ENCODE measurements around the gene ETFA.
"Not testable (repeated sequence)": the region's sequence is repeated elsewhere in the genome, so short reads cannot be mapped to it uniquely, and the experiment has no call there.

The ETFA gene

DNA sequence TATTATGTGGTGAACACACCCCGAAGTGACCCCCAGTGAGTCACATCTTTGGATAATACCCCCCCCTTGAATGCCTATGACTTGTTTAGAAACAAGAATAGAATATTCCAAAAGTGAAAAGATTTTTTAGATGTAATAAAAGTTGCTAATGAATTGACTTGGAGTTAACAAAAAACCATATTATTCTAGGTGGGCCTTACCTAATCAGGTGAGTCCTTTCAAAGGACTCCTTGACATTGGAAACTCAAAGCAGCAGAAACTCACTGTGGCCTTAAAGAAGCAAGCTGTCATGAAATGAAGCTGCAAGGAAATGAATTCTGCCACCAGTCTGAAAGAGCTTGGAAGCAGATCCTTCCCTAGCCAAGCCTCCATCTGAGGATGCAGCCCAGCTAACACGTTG is 14.4 kb upstream of the ETFA start:
- H3K4me3 ChIP-seq (ENCODE audit: low read length), result no peak overlapping the region
- TF ChIP-seq ZNF274 (IDR thresholded peaks at IDR 0.05; ENCODE audit: low read depth, low read length), result no peak

DNA sequence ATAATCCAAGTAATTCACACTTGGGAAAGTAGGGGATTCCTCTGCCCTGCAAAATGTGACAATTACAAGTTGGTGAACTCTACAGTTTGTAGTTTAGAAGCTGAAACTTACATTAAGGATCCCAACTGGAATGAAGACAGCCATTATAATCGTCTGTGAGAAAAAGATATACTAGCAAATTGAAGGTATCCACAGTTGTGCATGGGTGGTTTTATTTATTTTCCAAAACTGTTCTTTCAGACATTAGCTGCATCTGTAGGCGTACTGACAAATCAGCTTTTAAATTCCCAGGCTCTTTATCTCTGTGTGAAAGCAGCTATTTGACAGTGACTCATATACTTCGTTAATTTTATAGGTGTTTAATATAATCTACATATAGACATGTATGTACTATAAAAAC is 12.8 kb upstream of the ETFA start:
- no peak for TF ChIP-seq ZNF274 (IDR thresholded peaks at IDR 0.05; ENCODE audit: low read depth, low read length)
- no peak overlapping the region for H3K4me3 ChIP-seq (ENCODE audit: low read length)

DNA sequence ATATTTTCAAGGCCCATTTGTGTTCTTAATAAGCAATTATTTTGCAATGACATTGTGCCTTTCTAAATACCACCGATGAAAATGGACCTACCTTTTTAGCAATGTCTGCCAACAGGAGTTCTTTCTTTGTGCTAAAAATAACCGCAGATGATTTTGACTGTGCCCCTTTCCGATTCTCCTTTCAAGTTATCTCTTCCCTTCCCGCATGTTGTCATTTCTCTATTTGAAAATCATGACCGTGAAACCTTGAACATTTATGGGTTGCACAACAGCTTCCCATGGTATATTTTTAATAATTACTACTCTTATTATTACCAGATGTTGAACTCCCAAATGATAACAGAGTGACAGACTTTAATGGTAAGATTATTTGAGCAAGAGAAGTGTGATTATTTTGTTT is 10.3 kb upstream of the ETFA start:
- H3K4me3 ChIP-seq (ENCODE audit: low read length), result no peak overlapping the region
- no peak for TF ChIP-seq ZNF274 (IDR thresholded peaks at IDR 0.05; ENCODE audit: low read depth, low read length)

GRCh38 chr15:76321171-76321570 is 9.9 kb upstream of the ETFA start:
- no peak for TF ChIP-seq ZNF274 (IDR thresholded peaks at IDR 0.05; ENCODE audit: low read depth, low read length)

GRCh38 chr15:76320012-76320411 is 8.7 kb upstream of the ETFA start:
- H3K4me3 ChIP-seq (ENCODE audit: low read length), result no peak overlapping the region
- TF ChIP-seq ZNF274 (IDR thresholded peaks at IDR 0.05; ENCODE audit: low read depth, low read length), result no peak

More at GRCh38 chr15:76321171-76321570, 9.9 kb upstream of the ETFA start:
- no peak overlapping the region for H3K4me3 ChIP-seq (ENCODE audit: low read length)

DNA sequence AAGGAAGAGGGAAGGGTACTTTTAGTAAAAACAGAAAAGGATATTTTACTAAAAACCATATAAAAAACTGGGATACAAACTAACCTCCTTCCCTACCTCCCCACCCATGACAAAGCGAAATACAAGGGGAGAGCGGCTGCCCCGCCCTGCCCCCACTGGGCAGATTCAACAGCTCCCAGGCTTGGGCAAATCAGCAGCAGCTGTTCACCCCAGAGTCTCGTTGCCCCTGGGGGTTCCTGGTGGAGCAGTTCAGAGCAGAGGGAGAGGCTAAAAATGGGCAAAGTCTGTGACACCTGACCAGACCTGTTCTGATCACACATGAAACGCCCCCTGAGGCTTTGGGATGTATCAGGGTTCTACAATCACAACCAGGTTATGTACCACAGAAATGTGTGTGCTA is 2.5 kb upstream of the ETFA start:
- TF ChIP-seq ZNF274 (IDR thresholded peaks at IDR 0.05; ENCODE audit: low read depth, low read length), result no peak
- no peak overlapping the region for H3K4me3 ChIP-seq (ENCODE audit: low read length)

DNA sequence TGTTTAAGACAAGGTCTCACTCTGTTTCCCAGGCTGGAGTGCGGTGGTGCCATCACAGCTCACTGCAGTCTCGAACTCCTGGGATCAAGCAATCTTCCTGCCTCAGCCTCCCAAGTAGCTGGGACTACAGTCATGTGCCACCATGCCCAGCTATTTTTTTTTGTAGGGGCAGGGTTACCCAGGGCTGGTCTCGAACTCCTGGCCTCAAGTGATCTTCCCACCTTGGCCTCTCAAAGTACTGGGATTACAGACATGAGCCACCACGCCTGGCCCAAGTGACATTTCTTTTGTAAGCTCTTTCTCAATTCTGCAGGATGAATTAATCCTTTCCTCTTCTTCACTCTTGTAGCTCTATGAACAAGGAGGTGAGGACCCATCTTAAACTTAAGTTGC is 1.9 kb upstream of the ETFA start:
- not testable (repeated sequence) for H3K4me3 ChIP-seq (ENCODE audit: low read length)

GRCh38 chr15:76312540-76313174 is 1.4 kb upstream of the ETFA start:
- no peak for TF ChIP-seq ZNF274 (IDR thresholded peaks at IDR 0.05; ENCODE audit: low read depth, low read length)

GRCh38 chr15:76310475-76311099 is 682 bp downstream of the ETFA start:
- no peak for TF ChIP-seq ZNF274 (IDR thresholded peaks at IDR 0.05; ENCODE audit: low read depth, low read length)

More at GRCh38 chr15:76312540-76313174, 1.4 kb upstream of the ETFA start:
- no peak overlapping the region for H3K4me3 ChIP-seq (ENCODE audit: low read length)

GRCh38 chr15:76309601-76310330 is 1.5 kb downstream of the ETFA start:
- no peak for TF ChIP-seq ZNF274 (IDR thresholded peaks at IDR 0.05; ENCODE audit: low read depth, low read length)
- peak overlapping the region; percentile 79 for H3K4me3 ChIP-seq (ENCODE audit: low read length)

More at GRCh38 chr15:76310475-76311099, 682 bp downstream of the ETFA start:
- peak overlapping the region; percentile 79 for H3K4me3 ChIP-seq (ENCODE audit: low read length)

DNA sequence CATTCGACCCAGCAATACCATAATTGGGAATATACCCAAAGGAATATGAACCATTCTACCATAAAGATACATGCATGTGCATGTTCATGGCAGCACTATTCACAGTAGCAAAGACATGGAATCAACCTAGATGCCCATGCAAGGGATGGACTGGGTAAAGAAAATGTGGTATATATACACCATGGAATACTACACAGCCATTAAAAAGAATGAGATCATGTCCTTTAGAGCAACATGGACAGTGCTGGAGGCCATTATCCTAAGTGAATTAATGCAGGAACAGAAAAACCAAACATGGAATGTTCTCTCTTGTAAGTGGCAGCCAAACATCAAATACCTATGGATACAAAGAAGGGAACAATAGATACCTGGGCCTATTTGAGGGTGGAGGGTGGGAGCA is 7.4 kb downstream of the ETFA start:
- H3K4me3 ChIP-seq (ENCODE audit: low read length), result no peak overlapping the region
- TF ChIP-seq ZNF274 (IDR thresholded peaks at IDR 0.05; ENCODE audit: low read depth, low read length), result no peak

DNA sequence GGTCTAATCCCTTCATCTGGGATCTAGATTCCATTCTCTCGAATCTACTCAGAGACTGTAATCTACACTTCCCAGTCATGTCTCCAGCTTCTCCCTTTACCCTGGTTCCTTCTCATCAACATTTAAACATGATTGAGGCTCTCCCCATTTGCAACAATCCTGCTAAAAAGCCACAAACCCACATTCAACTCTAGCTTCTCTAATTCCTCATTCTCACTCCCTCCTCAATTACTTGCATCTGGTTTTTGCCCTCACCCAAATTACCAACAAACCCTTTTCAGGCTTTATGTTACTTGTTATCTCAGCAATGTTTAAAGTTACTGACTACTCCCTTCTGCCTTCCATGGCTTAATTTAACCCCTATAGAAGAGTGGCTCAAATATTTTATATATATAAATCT is 11.5 kb downstream of the ETFA start:
- no peak overlapping the region for H3K4me3 ChIP-seq (ENCODE audit: low read length)
- TF ChIP-seq ZNF274 (IDR thresholded peaks at IDR 0.05; ENCODE audit: low read depth, low read length), result no peak

DNA sequence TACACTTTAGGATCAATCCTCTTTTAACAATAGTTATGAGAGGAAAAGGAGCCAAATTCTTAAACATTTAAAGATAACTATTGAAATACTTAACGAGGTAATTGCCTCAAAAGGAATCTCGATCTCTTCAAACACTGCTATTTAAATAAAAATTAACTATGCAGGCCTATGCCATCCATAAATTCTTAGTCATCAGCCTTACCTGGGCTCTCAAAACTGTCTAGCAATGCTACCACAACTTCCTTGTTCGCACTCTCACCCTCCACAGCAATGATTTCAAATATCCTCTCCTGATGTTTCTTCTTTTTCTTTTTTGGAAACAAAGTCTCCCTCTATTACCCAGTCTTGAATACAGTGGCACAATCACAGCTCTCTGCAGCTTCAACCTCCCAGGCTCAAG is 12.3 kb downstream of the ETFA start:
- no peak overlapping the region for H3K4me3 ChIP-seq (ENCODE audit: low read length)
- no peak for TF ChIP-seq ZNF274 (IDR thresholded peaks at IDR 0.05; ENCODE audit: low read depth, low read length)

DNA sequence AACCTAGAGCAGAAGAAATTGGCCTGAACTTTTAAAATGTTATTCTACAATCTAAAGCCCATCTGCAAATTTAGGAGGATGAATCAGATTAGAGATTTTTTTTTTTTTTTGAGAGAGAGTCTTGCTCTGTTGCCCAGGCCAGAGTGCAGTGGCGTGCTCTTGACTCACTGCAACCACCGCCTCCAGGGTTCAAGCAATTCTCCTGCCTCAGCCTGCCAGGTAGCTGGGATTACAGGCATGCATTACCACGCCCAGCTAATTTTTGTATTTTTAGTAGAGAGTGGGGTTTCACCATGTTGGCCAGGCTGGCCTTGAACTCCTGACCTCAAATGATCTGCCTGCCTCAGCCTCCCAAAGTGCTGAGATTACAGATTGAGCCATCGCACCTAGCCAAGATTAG is 13.3 kb downstream of the ETFA start:
- H3K4me3 ChIP-seq (ENCODE audit: low read length), result not testable (repeated sequence)

- H3K4me3 ChIP-seq (ENCODE audit: low read length), result no peak overlapping the region
- no peak for TF ChIP-seq ZNF274 (IDR thresholded peaks at IDR 0.05; ENCODE audit: low read depth, low read length)
Observed at GRCh38 chr15:76296849-76297248, 14.4 kb downstream of the ETFA start.

GRCh38 chr15:76294463-76294862 is 16.8 kb downstream of the ETFA start:
- not testable (repeated sequence) for H3K4me3 ChIP-seq (ENCODE audit: low read length)
